ENCODE data around the gene PEAR1. TPM values are rescaled to one million over a fixed set of nuclear protein-coding genes. Genes with fewer than 3 reads are reported as not detected.

PEAR1 gene
- total RNA-seq, 1 experiment from 2014 or later = 10.8 TPM

- TF ChIP-seq REST (IDR thresholded peaks at IDR 0.05; ENCODE audit: low read depth) = no peak
These were observed 48.2 kb downstream of the PEAR1 start (continued) for GRCh38 chr1:156941675-156942074.

GRCh38 chr1:156942176-156942575 is 48.7 kb downstream of the PEAR1 start:
- peaks cover 16 to 23% of the 10 kb centered on the region in 2 experiments for H3K36me3 ChIP-seq (ENCODE audit: control insufficient read depth in 1 of 2, insufficient read depth in 2 of 2, low read length in 2 of 2)
- H3K4me2 ChIP-seq (ENCODE audit: low read length) = no peak overlapping the region

More at GRCh38 chr1:156942176-156942575, 48.7 kb downstream of the PEAR1 start:
- no peaks in the 10 kb centered on the region for H3K79me2 ChIP-seq (ENCODE audit: insufficient read depth, low read length)
- H2AFZ ChIP-seq (ENCODE audit: low read depth, low read length, poor library complexity, severe bottlenecking) = no peak overlapping the region
- H3K27ac ChIP-seq (ENCODE audit: low read depth, low read length) = no peak overlapping the region
- H3K4me3 ChIP-seq (replicated peaks in 1 of 2; ENCODE audit: low read depth in 1 of 2, low read length in 2 of 2) = no peak overlapping the region
- no peaks in the 10 kb centered on the region for H3K9me2 ChIP-seq (ENCODE audit: insufficient read depth)
- no peak for TF ChIP-seq SIN3A (IDR thresholded peaks at IDR 0.05; ENCODE audit: low read depth)
- no peak for TF ChIP-seq EGR1 (IDR thresholded peaks at IDR 0.05; ENCODE audit: low read depth)
- no peak for TF ChIP-seq ZFX (IDR thresholded peaks at IDR 0.05)
- no peak for TF ChIP-seq CBX3 (IDR thresholded peaks at IDR 0.05; ENCODE audit: low read depth)
- TF ChIP-seq ZBTB33 (IDR thresholded peaks at IDR 0.05; ENCODE audit: extremely low read depth, insufficient replicate concordance, low read length) = no peak
- TF ChIP-seq SRF (IDR thresholded peaks at IDR 0.05; ENCODE audit: low read depth) = no peak
- TF ChIP-seq POLR2A (IDR thresholded peaks at IDR 0.05; ENCODE audit: borderline replicate concordance, extremely low read depth, insufficient read depth, insufficient read length) = no peak
- no peak for TF ChIP-seq ELF1 (IDR thresholded peaks at IDR 0.05; ENCODE audit: borderline replicate concordance, low read depth)
- TF ChIP-seq TCF7L2 (IDR thresholded peaks at IDR 0.05; ENCODE audit: borderline replicate concordance, extremely low read depth, insufficient read depth, insufficient read length) = no peak
- CTCF ChIA-PET = no interaction called here
- POLR2A ChIA-PET = no interaction called here
- ATAC-seq (no peak), DNase-seq (ENCODE audit: low read depth, low spot score) (no peak)
- RAD21 ChIA-PET (ENCODE audit: low non-redundant PET in 1 of 2, low total read pairs in 2 of 2, uncharacterized antibody in 2 of 2, unreplicated experiment in 2 of 2) = no interaction called here
- no peaks in the 10 kb centered on the region for H3K9me3 ChIP-seq (ENCODE audit: control insufficient read depth in 1 of 2, insufficient read depth in 1 of 2, low read depth in 1 of 2, low read length in 2 of 2)
- intact Hi-C loops (cut with micrococcal nuclease) = no loop called here
- no peak overlapping the region for H3K9ac ChIP-seq (ENCODE audit: low read length)
- no TSS peak for BruUV-seq (replicated peaks)
- no peaks in the 10 kb centered on the region for H3K27me3 ChIP-seq (ENCODE audit: insufficient read depth, low read length)
- H3K4me1 ChIP-seq (ENCODE audit: control insufficient read depth in 1 of 2, insufficient read depth in 2 of 2, low read length in 2 of 2) = peaks cover 0 to 7% of the 10 kb centered on the region in 2 experiments; a peak in 1 of 4 replicates
- no peaks in the 10 kb centered on the region for H4K20me1 ChIP-seq (ENCODE audit: insufficient read depth)
